Measurements from ENCODE around the gene RAPSN.

Gene RAPSN

DNA sequence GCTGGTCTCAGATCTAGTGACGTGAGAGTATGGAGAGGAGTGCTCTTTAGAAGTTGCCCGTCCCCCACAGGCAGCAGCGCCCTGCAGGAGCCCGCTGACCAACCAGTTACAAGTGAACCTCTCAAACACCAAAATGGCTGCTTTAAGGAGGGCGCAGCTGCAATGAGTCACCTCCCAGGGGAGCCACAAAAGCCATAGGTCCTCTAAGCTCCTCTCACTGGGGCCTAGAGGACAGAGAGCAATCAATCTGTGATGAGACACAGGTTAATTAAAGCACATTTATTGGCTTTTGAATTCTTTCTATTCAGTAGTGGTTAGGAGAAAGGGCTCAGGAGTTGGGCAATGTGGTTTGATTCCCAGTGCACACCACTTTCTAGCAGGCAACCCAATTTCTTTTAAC lies 15.5 kb upstream of the RAPSN start:
- DNase-seq: no peak

DNA sequence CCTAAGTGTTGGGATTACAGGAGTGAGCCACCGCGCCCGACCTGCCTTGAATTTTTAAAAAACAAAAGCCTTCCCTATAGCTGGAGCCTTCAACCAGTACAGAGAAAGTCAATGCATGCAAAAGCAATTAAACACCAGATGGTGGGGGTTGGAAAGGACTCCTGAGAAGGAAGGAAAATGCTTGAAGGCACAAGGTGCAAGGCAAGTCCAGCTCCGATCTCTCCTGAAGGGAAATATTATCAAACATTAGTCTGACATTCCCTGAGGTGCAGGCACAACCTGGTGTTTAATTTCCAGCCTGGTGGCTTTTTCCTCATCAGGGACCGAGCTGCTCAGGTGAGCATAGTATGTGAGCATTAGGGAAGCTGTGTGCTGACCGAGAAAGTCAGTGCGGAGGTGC lies 12.9 kb upstream of the RAPSN start:
- DNase-seq: no peak

GRCh38 chr11:47460571-47461235 lies 11.8 kb upstream of the RAPSN start:
- no peak for DNase-seq

GRCh38 chr11:47454258-47454671 lies 5.3 kb upstream of the RAPSN start:
- peak; percentile 79 for DNase-seq

GRCh38 chr11:47453365-47453764 lies 4.4 kb upstream of the RAPSN start:
- DNase-seq: peak; percentile 9

- DNase-seq: no peak
Observed at GRCh38 chr11:47451990-47452389, 3.1 kb upstream of the RAPSN start.

GRCh38 chr11:47451436-47451835 lies 2.5 kb upstream of the RAPSN start:
- DNase-seq: no peak

GRCh38 chr11:47449541-47449940 lies 605 bp upstream of the RAPSN start:
- DNase-seq: no peak

- DNase-seq: no peak
Observed at GRCh38 chr11:47447906-47448305, 1.0 kb downstream of the RAPSN start.

DNA sequence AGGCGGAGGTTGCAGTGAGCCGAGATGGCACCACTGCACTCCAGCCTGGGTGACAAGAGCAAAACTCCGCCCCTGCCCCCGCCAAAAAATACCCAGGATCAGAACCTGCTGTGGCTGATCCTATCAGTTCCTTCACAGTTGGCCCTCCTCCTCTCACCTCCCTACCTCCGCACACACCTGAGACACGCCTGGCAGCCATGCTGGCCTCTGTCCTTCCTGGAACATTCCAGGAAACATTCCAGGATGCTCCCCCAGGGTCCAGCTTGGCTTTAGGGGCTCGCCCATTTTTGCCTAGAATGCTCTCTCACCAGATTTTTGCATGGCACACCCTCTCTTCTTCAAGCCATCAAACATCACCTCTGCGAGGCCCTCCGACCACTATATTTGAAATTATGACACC lies 2.1 kb downstream of the RAPSN start:
- DNase-seq: no peak

- no peak for DNase-seq
Observed at GRCh38 chr11:47445840-47446239, 3.1 kb downstream of the RAPSN start.

DNA sequence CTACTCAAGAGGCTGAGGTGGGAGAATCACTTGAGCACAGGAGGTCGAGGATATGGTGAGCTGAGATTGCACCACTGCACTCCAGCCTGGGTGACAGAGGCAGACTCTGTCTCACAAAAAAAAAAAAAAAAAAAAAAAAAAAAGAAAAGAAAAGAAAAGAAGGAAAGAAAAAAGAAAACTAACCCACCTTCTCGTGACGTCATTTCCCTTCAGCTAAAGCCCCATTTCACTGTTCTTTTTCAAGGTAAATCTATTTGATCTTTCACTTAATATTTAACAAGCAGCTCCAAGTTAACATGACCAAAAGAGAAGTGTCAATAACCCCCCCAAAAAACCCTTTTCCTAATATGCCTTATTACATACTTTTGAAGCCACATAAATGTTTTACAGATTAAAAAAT lies 5.1 kb downstream of the RAPSN start:
- no peak for DNase-seq

DNA sequence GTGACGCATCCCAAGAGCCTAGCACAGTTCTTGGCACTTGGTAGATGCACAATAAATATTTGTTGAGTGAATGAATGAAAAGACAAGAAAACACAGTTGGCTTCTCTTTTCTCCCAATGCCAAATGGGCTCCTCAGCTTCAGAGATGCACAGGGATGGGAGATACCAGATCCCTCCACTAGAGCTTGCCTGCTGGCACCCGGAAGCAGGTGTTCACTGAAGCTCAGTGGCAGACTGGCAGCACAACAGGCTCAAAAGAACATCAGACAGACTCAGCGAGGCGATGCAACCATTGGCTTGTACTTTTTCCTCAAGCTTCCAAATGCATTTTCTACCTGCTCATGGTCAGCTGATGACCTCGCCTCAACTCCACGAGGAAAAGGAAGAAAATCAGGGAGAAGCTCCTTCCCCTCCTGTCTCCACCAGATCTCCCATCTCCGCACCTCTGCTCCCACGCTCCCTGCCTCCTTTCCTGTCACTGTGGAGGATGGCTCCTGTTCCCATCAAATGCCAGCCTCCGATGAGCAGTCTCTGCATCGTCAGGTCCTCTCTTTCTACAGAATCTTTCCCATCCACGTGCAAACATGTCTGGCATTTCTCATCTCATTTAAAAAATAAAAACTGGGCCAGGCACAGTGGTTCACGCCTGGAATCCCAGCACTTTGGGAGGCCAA lies 5.8 kb downstream of the RAPSN start:
- DNase-seq: no peak

DNA sequence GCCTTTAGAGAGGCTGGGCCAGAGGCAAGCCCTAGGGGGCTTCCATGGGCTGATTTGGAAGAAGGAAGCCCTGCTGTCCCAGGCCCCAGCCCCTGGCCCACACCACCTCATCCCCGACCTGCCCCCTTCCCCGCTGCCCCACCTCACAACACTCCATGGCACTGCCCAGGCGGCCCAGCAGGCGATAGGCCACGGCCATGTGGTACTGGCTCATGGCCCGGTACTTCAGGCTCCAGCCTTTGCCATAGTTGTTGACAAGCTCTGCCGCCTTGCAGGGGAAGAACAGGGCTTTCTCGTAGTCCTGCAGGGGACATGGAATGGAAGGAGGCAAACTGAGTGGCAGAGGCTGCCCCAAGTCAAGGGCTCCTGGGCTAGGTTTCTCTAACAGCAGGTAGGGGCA lies 6.4 kb downstream of the RAPSN start:
- no peak for DNase-seq

DNA sequence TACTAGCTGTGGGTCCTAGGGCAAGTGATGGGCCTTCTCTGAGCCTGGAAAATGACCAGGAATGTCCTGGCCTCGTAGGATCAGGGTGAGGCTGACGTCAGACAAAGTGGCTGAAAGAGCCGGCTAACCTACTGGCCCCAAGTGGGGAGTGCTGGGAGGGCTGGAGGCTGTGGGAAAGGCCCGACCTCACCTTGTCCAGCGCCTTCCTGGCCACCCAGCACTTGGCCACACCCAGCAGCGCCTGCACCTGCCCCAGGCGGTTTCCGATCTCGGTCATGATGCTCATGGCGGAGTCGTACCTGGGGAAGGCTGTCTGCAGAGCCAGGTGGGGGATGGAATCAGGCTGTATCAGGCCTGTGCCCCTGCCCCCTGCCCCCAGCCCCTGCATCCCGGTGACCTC lies 7.5 kb downstream of the RAPSN start:
- DNase-seq: no peak

GRCh38 chr11:47440054-47440476 lies 8.9 kb downstream of the RAPSN start:
- DNase-seq: no peak

DNA sequence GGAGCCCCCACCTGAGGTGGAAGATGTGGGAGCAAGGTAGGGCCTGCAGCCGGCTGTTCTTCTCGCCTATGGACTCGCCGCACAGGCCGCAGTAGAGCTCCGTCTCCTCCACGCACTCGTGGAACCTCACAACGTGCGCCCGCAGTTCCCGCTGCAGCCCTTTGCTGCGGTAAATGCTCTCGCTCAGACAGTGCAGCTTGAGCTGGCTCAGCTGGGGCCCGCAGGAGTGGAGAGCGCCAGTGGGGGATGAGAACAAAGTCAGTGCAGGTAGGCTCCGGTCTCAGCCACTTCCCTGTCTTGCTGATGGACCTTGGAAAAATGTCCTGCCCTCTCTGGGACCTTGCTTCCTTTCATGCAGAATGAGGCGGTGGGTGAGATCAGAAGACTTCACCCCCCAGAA lies 10.2 kb downstream of the RAPSN start:
- DNase-seq: no peak

- no peak for DNase-seq
Observed at GRCh38 chr11:47437746-47438418, 11.1 kb downstream of the RAPSN start.

DNA sequence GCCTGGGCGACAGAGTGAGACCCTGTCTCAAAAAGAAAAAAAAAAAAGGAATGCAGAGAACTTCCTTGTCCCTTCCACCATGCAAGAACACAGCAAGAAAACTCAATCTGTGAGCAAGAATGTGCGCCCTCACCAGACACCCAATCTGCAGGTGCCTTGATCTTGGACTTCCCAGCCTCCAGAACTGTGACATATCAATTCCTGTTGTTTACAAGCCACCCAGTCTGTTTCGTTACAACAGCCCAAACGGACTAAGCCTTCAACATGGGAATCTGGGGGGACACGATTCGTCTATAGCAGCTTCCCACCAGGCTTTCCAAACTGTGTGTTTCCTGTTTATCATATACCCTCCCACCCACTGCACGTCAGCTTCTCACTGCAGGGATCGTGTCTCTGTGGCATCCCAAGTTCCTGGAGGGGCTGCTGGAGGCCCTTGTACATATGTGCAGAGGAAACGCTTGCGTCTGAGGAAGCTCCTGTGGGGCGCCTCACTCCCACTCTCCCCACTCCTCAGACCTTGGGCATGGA lies 11.7 kb downstream of the RAPSN start:
- DNase-seq: no peak

DNA sequence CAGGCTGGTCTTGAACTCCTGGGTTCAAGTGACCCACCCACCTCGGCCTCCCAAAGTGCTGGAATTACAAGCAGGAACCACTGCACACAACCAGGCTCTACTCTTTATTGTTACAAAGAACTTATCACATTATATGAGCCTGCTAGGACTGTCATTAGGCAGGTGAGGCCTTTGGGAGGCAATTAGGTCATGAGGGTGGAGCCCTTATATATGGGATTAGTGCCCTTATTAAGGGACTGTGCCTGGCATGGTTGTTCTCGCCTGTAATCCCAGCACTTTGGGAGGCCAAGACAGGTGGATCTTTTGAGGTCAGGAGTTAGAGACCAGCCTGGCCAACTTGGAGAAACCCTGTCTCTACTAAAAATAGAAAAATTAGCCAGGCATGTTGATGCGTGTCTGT lies 12.2 kb downstream of the RAPSN start:
- DNase-seq: no peak

GRCh38 chr11:47435687-47436086 lies 13.2 kb downstream of the RAPSN start:
- no peak for DNase-seq

DNA sequence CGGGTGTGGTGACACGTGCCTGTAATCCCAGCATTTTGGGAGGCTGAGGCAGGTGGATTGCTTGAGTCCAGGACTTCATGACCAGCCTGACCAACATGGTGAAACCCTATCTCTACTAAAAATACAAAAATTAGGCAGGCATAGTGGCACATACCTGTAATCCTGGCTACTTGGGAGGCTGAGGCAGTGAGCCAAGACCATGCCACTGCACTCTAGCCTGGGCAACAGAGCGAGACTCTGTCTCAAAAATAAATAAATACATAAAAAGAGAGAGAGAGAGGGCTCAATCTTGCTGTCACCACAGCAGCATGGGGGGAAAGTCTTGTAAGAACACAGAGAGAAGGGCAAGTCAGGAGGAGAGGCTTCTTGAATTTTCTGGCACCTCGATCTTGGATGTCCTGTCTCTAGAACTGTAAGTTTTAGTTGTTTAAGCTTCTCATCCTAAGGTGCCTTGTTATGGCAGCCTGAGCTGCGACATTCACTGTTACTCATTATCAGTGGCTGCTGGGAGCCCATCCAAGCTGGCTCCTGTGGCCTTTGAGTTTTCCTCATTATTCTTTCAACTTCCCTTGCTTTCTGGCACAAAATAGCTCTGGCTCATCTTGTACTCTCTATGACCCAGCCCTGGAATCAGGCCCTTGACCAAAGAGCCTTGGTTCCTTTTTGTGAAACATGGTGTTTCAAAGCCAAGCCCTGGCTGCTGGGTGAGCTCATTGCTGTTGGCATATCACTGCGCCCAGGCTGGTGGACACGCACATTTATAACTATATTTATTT lies 14.7 kb downstream of the RAPSN start:
- no peak for DNase-seq

- no peak for DNase-seq
Observed at GRCh38 chr11:47433157-47433556, 15.8 kb downstream of the RAPSN start.

All from CD4-positive, alpha-beta T cell treated with Interleukin-17A for 1 hour (primary cell).